Naive thymus-derived CD8-positive, alpha-beta T cell (primary cell): ENCODE data around the gene CYP2C9. TPM values are rescaled to one million over a fixed set of nuclear protein-coding genes. Genes with fewer than 3 reads are reported as not detected.
"Not testable (repeated sequence)": the region's sequence is repeated elsewhere in the genome, so short reads cannot be mapped to it uniquely, and the experiment has no call there.

Source experiments
- ATAC-seq, 2 donors: fragments of 150-1000 bp; cut with Tn5 transposase in 1 of 2; sonication (Bioruptor Pico), chemical (Tn5 transposase) in 1 of 2; 1 replicate in 1 of 2; 2 replicates in 1 of 2; pipeline ENCODE4 v1.10.0; 2021; ENCODE audit warnings: mild to moderate bottlenecking in 2 of 2, moderate library complexity in 2 of 2
- POLR2A ChIA-PET: fragments of 350-600 bp; sonication (Branson Sonifier 250); formaldehyde crosslinking; loops from one replicate; lab custom pipeline; 2021; ENCODE audit warnings: antibody characterized with exemption; lab: Charles Lee
- DNase-seq, 10 donors: peaks; one replicate each; pipeline versions ENCODE4 v3.0.0 to v3.0.0-alpha.2; 2020 to 2022
- H3K27ac Mint-ChIP-seq, 10 donors: one replicate each; pipeline ENCODE4 v1.8.0; 2020 to 2022; ENCODE audit warnings: mild to moderate bottlenecking in 10 of 10, mixed read lengths in 10 of 10, moderate library complexity in 4 of 10, inconsistent platforms in 1 of 10
- H3K27me3 Mint-ChIP-seq, 5 donors: one replicate each; pipeline ENCODE4 v1.8.0; 2021 to 2022; ENCODE audit warnings: mixed read lengths in 5 of 5
- H3K36me3 Mint-ChIP-seq, 3 donors: one replicate each; pipeline ENCODE4 v1.8.0; 2020 to 2022; ENCODE audit warnings: mixed read lengths in 3 of 3, mild to moderate bottlenecking in 2 of 3, inconsistent platforms in 1 of 3
- H3K4me1 Mint-ChIP-seq, 4 donors: one replicate each; pipeline ENCODE4 v1.8.0; 2021 to 2022; ENCODE audit warnings: mixed read lengths in 4 of 4
- H3K4me3 Mint-ChIP-seq, 10 donors: one replicate each; pipeline ENCODE4 v1.8.0; 2020 to 2022; ENCODE audit warnings: mild to moderate bottlenecking in 10 of 10, mixed read lengths in 10 of 10, moderate library complexity in 6 of 10, inconsistent platforms in 1 of 10
- H3K9me3 Mint-ChIP-seq, 9 donors: one replicate each; pipeline ENCODE4 v1.8.0; 2020 to 2022; ENCODE audit warnings: mixed read lengths in 9 of 9, mild to moderate bottlenecking in 3 of 9, inconsistent platforms in 1 of 9, moderate library complexity in 1 of 9
- polyA plus RNA-seq, 3 donors: library from polyadenylated mRNA; unstranded; fragments of 300-500 nt; fragmentation: Illumina TruSeq; gene quantifications; one replicate each; pipeline ENCODE4 v1.2.3, GENCODE V29; 2021
- total RNA-seq, 8 experiments: library from RNA in 2 of 8; stranded (reverse) in 2 of 8; gene quantifications; one replicate each; pipeline ENCODE4 v1.2.3 and lab custom pipeline; 2021 to 2026

CYP2C9 gene
- total RNA-seq (not detected), polyA plus RNA-seq (not detected), total RNA-seq (lab: John Stamatoyannopoulos, UW) (0 to 0.15 (median 0) reads per million in 6 experiments)

DNA sequence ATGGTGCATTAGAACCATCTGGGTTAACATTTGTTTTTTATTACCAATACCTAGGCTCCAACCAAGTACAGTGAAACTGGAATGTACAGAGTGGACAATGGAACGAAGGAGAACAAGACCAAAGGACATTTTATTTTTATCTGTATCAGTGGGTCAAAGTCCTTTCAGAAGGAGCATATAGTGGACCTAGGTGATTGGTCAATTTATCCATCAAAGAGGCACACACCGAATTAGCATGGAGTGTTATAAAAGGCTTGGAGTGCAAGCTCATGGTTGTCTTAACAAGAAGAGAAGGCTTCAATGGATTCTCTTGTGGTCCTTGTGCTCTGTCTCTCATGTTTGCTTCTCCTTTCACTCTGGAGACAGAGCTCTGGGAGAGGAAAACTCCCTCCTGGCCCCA is at the start of gene CYP2C9:
CYP2C9 (plus strand) TSS at position 276 of the 400 bp plus-strand sequence; CDS start at position 301, 25 bp downstream.
- Mint-ChIP-seq H3K4me1 (no peaks in the 10 kb centered on the region), H3K9me3 (peaks cover 0 to 29% (median 15%) of the 10 kb centered on the region in 9 donors), H3K36me3 (peaks cover 0 to 12% (median 0%) of the 10 kb centered on the region in 3 donors), H3K4me3 (no peak within 1 kb of the TSS), H3K27me3 (no peaks in the 10 kb centered on the region), H3K27ac (no peak within 1 kb of the TSS)
- DNase-seq, result no peak
- POLR2A ChIA-PET, result no interaction called here
- no peak for ATAC-seq

DNA sequence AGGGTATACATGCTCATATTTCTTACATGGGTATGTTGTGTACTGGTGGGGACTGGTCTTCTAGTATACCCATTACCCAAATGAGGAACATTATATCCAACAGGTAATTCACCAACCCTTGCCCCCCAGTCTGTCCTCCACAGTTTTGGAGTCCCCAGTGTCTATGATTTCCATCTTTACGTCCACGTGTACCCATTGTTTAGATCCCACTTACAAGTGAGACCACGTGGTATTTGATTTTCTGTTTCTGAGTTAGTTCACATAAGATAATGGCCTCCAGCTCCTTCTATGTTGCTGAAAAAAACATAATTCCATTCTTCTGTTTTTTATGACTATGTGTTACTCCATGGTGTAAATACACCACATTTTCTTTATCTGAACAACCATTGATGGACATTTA is 49.3 kb upstream of the CYP2C9 start:
- H3K36me3 Mint-ChIP-seq, result no peaks in the 10 kb centered on the region
- H3K4me1 Mint-ChIP-seq, result no peaks in the 10 kb centered on the region
- H3K27ac Mint-ChIP-seq, result no peak overlapping the region
- no peak for ATAC-seq
- peaks cover 0 to 13% (median 0%) of the 10 kb centered on the region in 9 donors for H3K9me3 Mint-ChIP-seq
- POLR2A ChIA-PET, result no interaction called here
- DNase-seq, result no peak
- H3K27me3 Mint-ChIP-seq, result no peaks in the 10 kb centered on the region
- H3K4me3 Mint-ChIP-seq, result no peak overlapping the region

DNA sequence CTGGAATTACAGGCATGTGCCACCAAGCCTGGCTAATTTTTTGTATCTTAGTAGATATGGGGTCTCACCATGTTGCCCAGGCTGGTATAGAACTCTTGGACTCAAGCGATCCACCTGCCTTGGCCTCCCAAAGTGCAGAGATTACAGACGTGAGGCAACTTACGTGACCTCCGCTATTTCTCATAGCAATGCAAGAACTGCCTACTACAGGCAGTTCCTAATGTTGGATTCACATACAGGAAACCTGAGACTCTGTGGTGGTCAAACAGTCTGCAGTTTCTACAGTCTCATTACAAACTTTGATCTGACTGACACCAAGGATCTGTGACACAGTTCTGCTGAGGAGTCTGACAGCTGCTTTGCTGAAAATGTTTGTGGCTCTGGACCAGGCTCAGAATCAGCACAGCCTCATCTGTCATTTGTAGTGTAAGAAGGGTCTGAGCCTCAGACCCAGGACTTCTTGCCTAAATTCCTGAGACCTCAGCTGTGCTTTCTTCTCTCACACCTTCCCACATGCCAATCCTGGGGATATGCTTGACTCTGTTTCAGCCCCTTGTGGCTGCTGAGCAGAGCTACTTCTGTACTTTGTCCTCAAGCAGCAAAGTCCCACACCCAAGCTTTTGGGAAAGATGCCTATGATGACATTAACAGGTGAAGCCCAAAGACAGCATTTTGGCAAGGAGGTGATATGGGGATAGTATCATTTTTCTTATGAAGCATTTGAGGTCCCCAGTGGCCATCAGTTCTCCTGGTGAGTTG is 48.0 kb upstream of the CYP2C9 start:
- POLR2A ChIA-PET, result no interaction called here
- no peak for ATAC-seq
- H3K9me3 Mint-ChIP-seq, result peaks cover 0 to 18% (median 3%) of the 10 kb centered on the region in 9 donors
- H3K27me3 Mint-ChIP-seq, result no peaks in the 10 kb centered on the region
- no peak overlapping the region for H3K4me3 Mint-ChIP-seq
- no peak for DNase-seq
- no peak overlapping the region for H3K27ac Mint-ChIP-seq
- H3K36me3 Mint-ChIP-seq, result no peaks in the 10 kb centered on the region
- no peaks in the 10 kb centered on the region for H3K4me1 Mint-ChIP-seq

DNA sequence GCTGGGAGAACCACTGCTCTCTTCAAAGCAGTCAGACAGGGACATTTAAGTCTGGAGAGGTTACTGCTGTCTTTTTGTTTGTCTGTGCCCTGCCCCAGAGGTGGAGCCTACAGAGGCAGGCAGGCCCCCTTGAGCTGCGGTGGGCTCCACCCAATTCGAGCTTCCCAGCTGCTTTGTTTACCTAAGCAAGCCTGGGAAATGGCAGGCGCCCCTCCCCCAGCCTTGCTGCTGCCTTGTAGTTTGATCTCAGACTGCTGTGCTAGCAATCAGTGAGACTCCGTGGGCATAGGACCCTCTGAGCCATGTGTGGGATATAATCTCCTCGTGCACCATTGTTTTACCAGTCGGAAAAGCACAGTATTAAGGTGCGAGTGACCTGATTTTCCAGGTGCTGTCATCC is 40.0 kb upstream of the CYP2C9 start:
- H3K27me3 Mint-ChIP-seq, H3K4me1 Mint-ChIP-seq, H3K27ac Mint-ChIP-seq, H3K4me3 Mint-ChIP-seq, DNase-seq, ATAC-seq, H3K36me3 Mint-ChIP-seq, POLR2A ChIA-PET: not testable (repeated sequence)
- peaks cover 0 to 14% (median 8%) of the 10 kb centered on the region in 9 donors for H3K9me3 Mint-ChIP-seq

DNA sequence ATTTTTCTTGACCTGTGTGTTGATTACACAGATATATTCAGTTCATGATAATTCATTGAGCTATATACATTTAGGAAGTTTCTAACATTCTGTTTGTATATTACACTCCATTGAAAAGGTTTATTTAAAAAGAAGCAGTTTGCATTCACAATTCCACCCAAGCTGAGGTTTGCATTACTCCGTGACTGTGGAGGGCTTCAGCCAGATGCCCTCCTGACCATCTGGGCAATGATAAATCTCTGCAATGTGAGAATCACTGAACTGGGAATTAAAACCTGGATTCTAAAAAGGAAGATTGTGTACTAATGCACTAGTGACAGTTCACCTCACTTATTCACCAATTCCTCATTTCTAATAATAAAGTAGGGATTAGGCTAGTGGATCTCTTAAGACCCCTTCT is 36.4 kb upstream of the CYP2C9 start:
- DNase-seq (no peak), ATAC-seq (no peak)
- Mint-ChIP-seq H3K36me3 (no peaks in the 10 kb centered on the region), H3K27ac (no peak overlapping the region), H3K9me3 (peaks cover 0 to 7% (median 5%) of the 10 kb centered on the region in 9 donors), H3K4me3 (no peak overlapping the region), H3K27me3 (peaks cover 0 to 2% (median 0%) of the 10 kb centered on the region in 5 donors), H3K4me1 (no peaks in the 10 kb centered on the region)
- POLR2A ChIA-PET, result no interaction called here

DNA sequence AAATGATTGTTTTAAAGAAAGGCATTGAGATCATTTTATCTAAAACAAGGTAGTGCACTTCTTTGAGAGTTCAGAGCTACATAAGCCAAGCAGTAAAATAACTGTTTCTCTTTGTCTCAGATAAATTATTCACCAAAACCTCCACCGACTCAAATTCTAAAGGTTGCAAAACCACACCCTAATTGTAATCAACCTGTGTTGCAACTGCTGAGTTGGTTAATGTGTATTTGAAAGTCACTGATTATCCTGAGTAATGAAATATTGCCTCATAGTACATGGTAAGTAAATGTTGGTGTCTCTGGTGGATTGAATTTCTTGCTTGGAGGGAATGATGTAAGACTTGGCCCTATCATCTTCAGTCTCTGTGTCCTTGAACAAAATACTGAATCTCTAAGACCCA is 35.9 kb upstream of the CYP2C9 start:
- Mint-ChIP-seq H3K27ac (no peak overlapping the region), H3K4me3 (no peak overlapping the region), H3K9me3 (peaks cover 0 to 8% (median 4%) of the 10 kb centered on the region in 9 donors), H3K4me1 (no peaks in the 10 kb centered on the region), H3K36me3 (no peaks in the 10 kb centered on the region), H3K27me3 (peaks cover 0 to 2% (median 0%) of the 10 kb centered on the region in 5 donors)
- DNase-seq (no peak), ATAC-seq (no peak)
- POLR2A ChIA-PET, result no interaction called here

DNA sequence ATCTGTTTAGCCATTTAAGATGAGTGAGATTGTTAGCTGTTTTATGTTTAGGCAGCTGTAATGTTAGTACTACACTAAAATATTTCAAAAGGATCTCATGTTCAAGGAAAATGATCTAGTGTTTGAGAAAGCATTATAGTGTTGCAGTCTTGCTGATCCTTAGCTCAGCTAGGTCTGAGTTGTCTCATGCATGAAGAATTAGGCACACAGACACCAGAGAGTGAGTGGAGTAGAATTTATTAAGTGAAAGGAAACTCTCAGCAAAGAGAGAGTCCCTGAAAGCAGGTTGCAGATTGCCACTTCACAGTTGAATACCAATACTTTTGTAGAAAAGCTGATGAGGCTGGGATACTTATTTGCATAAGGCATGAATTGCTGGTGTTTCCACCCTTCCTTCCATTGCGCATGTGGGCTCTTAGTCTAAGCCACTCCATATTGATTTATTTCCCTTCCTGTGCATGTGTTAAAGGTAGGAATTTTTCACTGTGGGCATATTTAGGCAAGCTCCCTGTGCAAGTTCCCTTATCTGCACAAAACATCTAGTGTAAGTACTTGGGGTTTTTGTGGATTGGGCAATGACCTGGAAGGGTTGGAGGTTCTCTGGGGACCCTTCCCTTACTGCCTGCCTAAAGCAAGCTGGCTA is 33.8 kb upstream of the CYP2C9 start:
- H3K36me3 Mint-ChIP-seq, ATAC-seq, DNase-seq, H3K4me3 Mint-ChIP-seq, POLR2A ChIA-PET, H3K27ac Mint-ChIP-seq, H3K27me3 Mint-ChIP-seq, H3K4me1 Mint-ChIP-seq: not testable (repeated sequence)
- peaks cover 0 to 22% (median 7%) of the 10 kb centered on the region in 9 donors for H3K9me3 Mint-ChIP-seq

DNA sequence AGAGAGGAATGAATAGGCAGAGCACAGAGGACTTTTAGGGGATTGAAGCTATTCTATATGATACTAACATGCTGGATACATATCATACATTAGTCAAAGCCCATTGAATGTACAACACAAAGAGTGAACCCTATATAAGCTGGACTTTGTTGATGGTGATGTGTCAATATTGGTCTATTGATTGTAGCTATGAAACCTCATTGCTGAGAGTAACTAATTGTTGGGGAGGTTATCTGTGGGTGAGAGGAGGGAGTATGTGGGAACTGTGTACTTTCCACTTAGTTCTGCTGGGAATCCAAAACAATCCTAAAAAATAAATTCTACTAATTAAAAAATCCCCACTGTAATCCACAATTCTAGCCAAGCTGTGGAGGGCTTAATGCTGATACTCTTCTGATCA is 22.0 kb upstream of the CYP2C9 start:
- Mint-ChIP-seq H3K36me3 (no peaks in the 10 kb centered on the region), H3K27ac (no peak overlapping the region), H3K4me1 (no peaks in the 10 kb centered on the region), H3K4me3 (no peak overlapping the region), H3K9me3 (peaks cover 10 to 23% (median 14%) of the 10 kb centered on the region in 9 donors), H3K27me3 (no peaks in the 10 kb centered on the region)
- ATAC-seq, result no peak
- no peak for DNase-seq
- POLR2A ChIA-PET, result no interaction called here

DNA sequence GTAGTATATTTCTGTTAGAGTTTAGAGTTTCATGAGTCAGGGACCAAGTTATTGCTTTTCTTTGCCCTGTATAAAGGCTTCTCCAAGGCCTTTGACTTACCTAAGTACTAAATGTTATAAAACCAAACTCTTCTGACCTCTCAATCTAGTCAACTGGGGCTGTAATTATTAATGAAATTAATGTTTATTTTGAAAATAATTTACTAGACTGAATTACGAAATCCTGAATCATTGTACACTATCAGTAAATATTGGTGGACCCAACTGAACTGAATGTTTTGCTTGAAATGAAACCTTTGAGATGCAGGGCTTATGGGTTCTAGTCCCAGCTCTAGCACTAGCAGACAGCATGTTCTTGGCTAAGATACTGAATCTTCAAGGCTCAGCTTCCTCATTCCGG is 1.7 kb upstream of the CYP2C9 start:
- ATAC-seq, result no peak

DNA sequence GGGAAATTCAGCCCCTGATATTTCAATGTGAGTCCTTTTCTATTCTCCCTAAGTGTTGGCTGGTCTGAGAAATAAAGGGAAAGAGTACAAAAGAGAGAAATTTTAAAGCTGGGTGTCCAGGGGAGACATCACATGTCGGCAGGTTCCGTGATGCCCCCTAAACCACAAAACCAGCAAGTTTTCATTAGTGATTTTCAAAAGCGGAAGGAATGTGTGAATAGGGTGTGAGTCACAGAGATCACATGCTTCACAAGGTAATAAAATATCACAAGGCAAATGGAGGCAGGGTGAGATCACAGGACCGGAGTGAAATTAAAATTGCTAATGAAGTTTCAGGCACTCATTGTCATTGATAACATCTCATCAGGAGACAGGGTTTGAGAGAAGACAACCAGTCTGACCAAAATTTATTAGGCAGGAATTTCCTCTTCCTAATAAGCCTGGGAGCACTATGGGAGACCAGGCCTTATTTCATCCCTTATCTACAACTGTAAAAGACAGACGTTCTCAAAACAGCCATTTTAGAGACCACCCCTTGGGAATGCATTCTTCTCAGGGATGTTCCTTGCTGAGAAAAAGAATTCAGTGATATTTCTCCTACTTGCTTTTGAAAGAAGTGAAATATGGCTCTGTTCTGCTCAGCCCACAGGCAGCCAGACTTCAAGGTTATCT is 5.1 kb downstream of the CYP2C9 start:
- POLR2A ChIA-PET, H3K4me3 Mint-ChIP-seq, H3K27me3 Mint-ChIP-seq, ATAC-seq, DNase-seq, H3K27ac Mint-ChIP-seq, H3K4me1 Mint-ChIP-seq: not testable (repeated sequence)
- H3K36me3 Mint-ChIP-seq, result peaks cover 0 to 12% (median 0%) of the 10 kb centered on the region in 3 donors
- H3K9me3 Mint-ChIP-seq, result peaks cover 0 to 35% (median 22%) of the 10 kb centered on the region in 9 donors

More for the DNA sequence above, 1.7 kb upstream of the CYP2C9 start:
- no peak overlapping the region for H3K4me3 Mint-ChIP-seq
- DNase-seq, result no peak
- no peaks in the 10 kb centered on the region for H3K4me1 Mint-ChIP-seq
- no peaks in the 10 kb centered on the region for H3K27me3 Mint-ChIP-seq
- peaks cover under 1 to 14% (median 6%) of the 10 kb centered on the region in 9 donors for H3K9me3 Mint-ChIP-seq
- H3K36me3 Mint-ChIP-seq, result peaks cover 0 to 5% (median 0%) of the 10 kb centered on the region in 3 donors
- POLR2A ChIA-PET, result no interaction called here
- H3K27ac Mint-ChIP-seq, result no peak overlapping the region

DNA sequence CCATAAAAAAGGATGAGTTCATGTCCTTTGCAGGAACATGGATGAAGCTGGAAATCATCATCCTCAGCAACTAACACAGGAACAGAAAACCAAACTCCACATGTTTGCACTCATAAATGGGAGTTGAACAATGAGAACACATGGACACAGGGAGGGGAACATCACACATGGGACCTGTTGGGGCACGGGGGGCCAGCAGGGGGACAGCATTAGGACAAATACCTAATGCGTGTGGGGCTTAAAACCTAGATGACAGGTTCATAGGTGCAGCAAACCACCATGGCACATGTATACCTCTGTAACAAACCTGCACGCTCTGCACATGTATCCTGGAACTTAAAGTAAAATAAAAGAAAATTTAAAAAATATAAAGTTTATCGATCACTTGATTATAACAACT is 7.7 kb downstream of the CYP2C9 start:
- ATAC-seq, DNase-seq, H3K36me3 Mint-ChIP-seq, H3K4me3 Mint-ChIP-seq, POLR2A ChIA-PET, H3K4me1 Mint-ChIP-seq, H3K27ac Mint-ChIP-seq, H3K27me3 Mint-ChIP-seq: not testable (repeated sequence)
- H3K9me3 Mint-ChIP-seq, result peaks cover 4 to 35% (median 23%) of the 10 kb centered on the region in 9 donors

DNA sequence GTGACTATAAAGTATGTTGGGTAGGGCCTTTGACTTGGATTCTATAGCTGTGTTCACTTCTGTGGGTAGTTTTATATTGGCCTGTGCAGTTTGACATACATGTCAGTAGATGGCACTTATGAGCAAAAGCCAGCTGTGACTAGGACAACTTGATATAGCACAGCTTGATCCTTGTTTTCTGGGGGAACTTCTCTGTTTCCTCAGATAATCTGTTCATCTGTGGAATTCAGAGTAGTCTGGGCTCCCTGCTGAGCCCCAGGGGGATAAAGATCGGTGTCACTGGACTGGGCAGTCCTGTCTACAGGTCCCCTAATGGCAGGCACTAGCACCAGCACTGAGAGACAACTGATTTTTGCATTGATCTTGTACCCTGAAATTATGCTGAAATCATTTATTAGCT is 25.4 kb downstream of the CYP2C9 start:
- peaks cover 0 to 20% (median 0%) of the 10 kb centered on the region in 9 donors for H3K9me3 Mint-ChIP-seq
- POLR2A ChIA-PET, result no interaction called here
- no peak for ATAC-seq
- no peak overlapping the region for H3K27ac Mint-ChIP-seq
- no peak overlapping the region for H3K4me3 Mint-ChIP-seq
- H3K36me3 Mint-ChIP-seq, result peaks cover 0 to 2% (median 0%) of the 10 kb centered on the region in 3 donors
- no peak for DNase-seq
- no peaks in the 10 kb centered on the region for H3K4me1 Mint-ChIP-seq
- H3K27me3 Mint-ChIP-seq, result peaks cover 0 to 11% (median 0%) of the 10 kb centered on the region in 5 donors

DNA sequence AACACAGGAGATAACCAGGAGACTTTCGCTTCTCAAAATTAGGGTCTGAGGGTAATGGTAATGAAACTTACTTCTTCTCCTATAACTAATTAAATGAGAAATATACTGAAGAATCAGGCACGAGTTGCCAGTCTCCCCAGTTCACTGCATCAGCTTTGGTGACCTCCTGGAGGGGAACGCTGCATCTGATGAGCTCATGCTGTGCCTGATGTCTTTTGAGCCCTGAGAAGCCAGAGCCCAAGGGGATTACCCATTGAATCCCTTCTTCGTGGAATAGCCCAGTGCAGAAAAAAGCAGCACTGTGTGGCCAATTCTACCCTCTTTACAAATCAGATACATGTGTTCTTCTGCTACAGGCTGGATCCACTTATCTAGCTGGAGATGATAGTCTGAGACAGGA is 45.1 kb downstream of the CYP2C9 start:
- DNase-seq (no peak), ATAC-seq (no peak)
- Mint-ChIP-seq H3K27ac (no peak overlapping the region), H3K4me3 (no peak overlapping the region), H3K36me3 (no peaks in the 10 kb centered on the region), H3K9me3 (peaks cover 0 to 27% (median 11%) of the 10 kb centered on the region in 9 donors), H3K27me3 (no peaks in the 10 kb centered on the region), H3K4me1 (no peaks in the 10 kb centered on the region)
- POLR2A ChIA-PET, result no interaction called here
